ENCODE results near the gene LTBP3. TPM values are rescaled to one million over a fixed set of nuclear protein-coding genes. Genes with fewer than 3 reads are reported as not detected.

LTBP3 gene
- total RNA-seq, 2 experiments from 2014 or later = 11.2 to 13.8 TPM

DNA sequence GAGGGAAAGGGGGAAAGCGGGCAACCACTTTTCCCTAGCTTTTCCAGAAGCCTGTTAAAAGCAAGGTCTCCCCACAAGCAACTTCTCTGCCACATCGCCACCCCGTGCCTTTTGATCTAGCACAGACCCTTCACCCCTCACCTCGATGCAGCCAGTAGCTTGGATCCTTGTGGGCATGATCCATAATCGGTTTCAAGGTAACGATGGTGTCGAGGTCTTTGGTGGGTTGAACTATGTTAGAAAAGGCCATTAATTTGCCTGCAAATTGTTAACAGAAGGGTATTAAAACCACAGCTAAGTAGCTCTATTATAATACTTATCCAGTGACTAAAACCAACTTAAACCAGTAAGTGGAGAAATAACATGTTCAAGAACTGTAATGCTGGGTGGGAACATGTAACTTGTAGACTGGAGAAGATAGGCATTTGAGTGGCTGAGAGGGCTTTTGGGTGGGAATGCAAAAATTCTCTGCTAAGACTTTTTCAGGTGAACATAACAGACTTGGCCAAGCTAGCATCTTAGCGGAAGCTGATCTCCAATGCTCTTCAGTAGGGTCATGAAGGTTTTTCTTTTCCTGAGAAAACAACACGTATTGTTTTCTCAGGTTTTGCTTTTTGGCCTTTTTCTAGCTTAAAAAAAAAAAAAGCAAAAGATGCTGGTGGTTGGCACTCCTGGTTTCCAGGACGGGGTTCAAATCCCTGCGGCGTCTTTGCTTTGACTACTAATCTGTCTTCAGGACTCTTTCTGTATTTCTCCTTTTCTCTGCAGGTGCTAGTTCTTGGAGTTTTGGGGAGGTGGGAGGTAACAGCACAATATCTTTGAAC is 52.5 kb downstream of the LTBP3 start:
- peaks cover 60% of the 10 kb centered on the region for H3K36me3 ChIP-seq (ENCODE audit: insufficient read depth, low read length)
- peaks cover 55% of the 10 kb centered on the region for H4K20me1 ChIP-seq (ENCODE audit: insufficient read depth, low read length)
- peak; percentile 45 for DNase-seq (ENCODE audit: low spot score)

GRCh38 chr11:65504674-65505465 is 53.3 kb downstream of the LTBP3 start:
- peaks cover 67% of the 10 kb centered on the region for H3K79me2 ChIP-seq (ENCODE audit: insufficient read depth, low read depth, low read length)
- H3K9me3 ChIP-seq (ENCODE audit: low read length) = no peaks in the 10 kb centered on the region
- peak overlapping the region; percentile 98 for H3K4me2 ChIP-seq (ENCODE audit: low read length)
- BruUV-seq (replicated peaks) = TSS peak; percentile 13
- POLR2A ChIA-PET = interaction anchor here (0.7 to 6.7 kb wide), 10 partner anchors 6 to 87 kb away, joined by 3 to 90 read pairs (median 6); partner anchors contain the start of genes MALAT1 and SCYL1
- peak overlapping the region; percentile 79 for H3K4me3 ChIP-seq (ENCODE audit: low read depth, low read length, poor library complexity, severe bottlenecking)
- peaks cover 68% of the 10 kb centered on the region for H3K36me3 ChIP-seq (ENCODE audit: insufficient read depth, low read length)
- peaks cover 59% of the 10 kb centered on the region for H3K4me1 ChIP-seq (ENCODE audit: insufficient read depth, low read length, poor library complexity, severe bottlenecking)
- H3K9me2 ChIP-seq (ENCODE audit: insufficient read depth, low read length) = no peaks in the 10 kb centered on the region
- DNase-seq (ENCODE audit: low spot score) = no peak
- no peak for TF ChIP-seq CTCF (conservative IDR thresholded peaks at IDR 0.05; ENCODE audit: low read length)
- no peak for TF ChIP-seq EZH2phosphoT487 (IDR thresholded peaks at IDR 0.05; ENCODE audit: borderline replicate concordance, low read depth, low read length)
- intact Hi-C loops (cut with micrococcal nuclease; ENCODE audit: unreplicated experiment) = no loop called here
- H3K27ac ChIP-seq (ENCODE audit: low read depth, low read length, poor library complexity, severe bottlenecking) = peak overlapping the region; percentile 98
- no peak overlapping the region for H2AFZ ChIP-seq (ENCODE audit: low read length)
- H4K20me1 ChIP-seq (ENCODE audit: insufficient read depth, low read length) = peaks cover 63% of the 10 kb centered on the region
- CTCF ChIA-PET (ENCODE audit: unreplicated experiment) = no interaction called here

More for the DNA sequence above, 52.5 kb downstream of the LTBP3 start:
- peak overlapping the region; percentile 79 for H3K4me3 ChIP-seq (ENCODE audit: low read depth, low read length, poor library complexity, severe bottlenecking)
- POLR2A ChIA-PET = interaction anchor here (0.6 to 6.7 kb wide), 16 partner anchors 7 to 128 kb away, joined by 3 to 90 read pairs (median 6); partner anchors contain the start of genes MALAT1 and SCYL1
- peaks cover 65% of the 10 kb centered on the region for H3K4me1 ChIP-seq (ENCODE audit: insufficient read depth, low read length, poor library complexity, severe bottlenecking)
- intact Hi-C loops (cut with micrococcal nuclease; ENCODE audit: unreplicated experiment) = no loop called here
- no peak overlapping the region for H2AFZ ChIP-seq (ENCODE audit: low read length)
- H3K79me2 ChIP-seq (ENCODE audit: insufficient read depth, low read depth, low read length) = peaks cover 59% of the 10 kb centered on the region
- H3K9me3 ChIP-seq (ENCODE audit: low read length) = no peaks in the 10 kb centered on the region
- H3K4me2 ChIP-seq (ENCODE audit: low read length) = peak overlapping the region; percentile 98
- TF ChIP-seq EZH2phosphoT487 (IDR thresholded peaks at IDR 0.05; ENCODE audit: borderline replicate concordance, low read depth, low read length) (no peak), CTCF (conservative IDR thresholded peaks at IDR 0.05; ENCODE audit: low read length) (no peak)
- H3K27ac ChIP-seq (ENCODE audit: low read depth, low read length, poor library complexity, severe bottlenecking) = peak overlapping the region; percentile 98
- H3K9me2 ChIP-seq (ENCODE audit: insufficient read depth, low read length) = no peaks in the 10 kb centered on the region
- CTCF ChIA-PET (ENCODE audit: unreplicated experiment) = no interaction called here
- no TSS peak for BruUV-seq (replicated peaks)

Data from OCI-LY7 (cell line).